Measurements from ENCODE around the gene C4orf51. TPM values are rescaled to one million over a fixed set of nuclear protein-coding genes. Genes with fewer than 3 reads are reported as not detected.
"Not testable (repeated sequence)": the region's sequence is repeated elsewhere in the genome, so short reads cannot be mapped to it uniquely, and the experiment has no call there.

The C4orf51 gene
- not detected for total RNA-seq
- not detected for polyA plus RNA-seq
- not detected for total RNA-seq

DNA sequence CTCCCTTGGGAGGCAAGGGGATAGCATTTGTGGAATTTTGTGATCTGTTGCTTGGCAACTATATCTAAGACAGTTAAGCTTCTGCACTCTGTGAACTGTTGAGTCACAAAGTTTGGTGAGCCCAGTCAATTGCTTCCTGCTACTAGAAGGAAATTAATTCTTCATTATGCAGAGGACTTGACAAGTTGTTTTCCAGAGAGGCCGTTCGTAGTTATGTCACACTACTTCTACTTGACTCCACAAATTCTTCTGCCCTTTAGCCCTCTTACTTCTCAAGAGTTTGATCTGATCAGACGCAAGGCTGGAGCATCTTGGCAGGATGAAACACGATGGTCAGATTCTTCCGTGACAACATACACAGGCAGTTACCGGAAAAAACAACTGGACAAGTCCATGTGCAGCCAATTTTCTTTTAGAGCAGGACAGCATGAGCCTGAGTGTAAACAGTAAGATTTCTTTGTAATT lies at the start of gene C4orf51:
Gene C4orf51, plus strand, starts transcription at position 156 of the 465 bp plus-strand sequence. Its CDS starts 58 bp downstream, at position 214.
- H3K27me3 Mint-ChIP-seq: peaks cover 16 to 34% (median 20%) of the 10 kb centered on the region in 5 donors
- Histone ChIP-seq H3K27ac (ENCODE audit: low read depth, low read length) (no peak within 1 kb of the TSS), H3K36me3 (ENCODE audit: control insufficient read depth in 2 of 3, insufficient read depth in 3 of 3, low read length in 3 of 3) (no peaks in the 10 kb centered on the region), H3K4me3 (ENCODE audit: low read length) (no peak within 1 kb of the TSS), H3K27me3 (ENCODE audit: control insufficient read depth in 2 of 2, insufficient read depth in 2 of 2, low read length in 2 of 2) (no peaks in the 10 kb centered on the region), H3K9me3 (ENCODE audit: control insufficient read depth in 2 of 3, low read length in 3 of 3) (no peaks in the 10 kb centered on the region), H3K4me1 (ENCODE audit: control insufficient read depth in 2 of 2, insufficient read depth in 2 of 2, low read length in 2 of 2) (no peaks in the 10 kb centered on the region)
- ChIA-PET POLR2A (no interaction called here), CTCF (no interaction called here)
- intact Hi-C loops (cut with micrococcal nuclease): no loop called here
- H3K9me3 Mint-ChIP-seq: peaks cover 1 to 18% (median 8%) of the 10 kb centered on the region in 11 donors
- H3K27ac Mint-ChIP-seq: no peak within 1 kb of the TSS
- H3K36me3 Mint-ChIP-seq: no peaks in the 10 kb centered on the region
- no peak within 1 kb of the TSS for H3K4me3 Mint-ChIP-seq
- H3K4me1 Mint-ChIP-seq: no peaks in the 10 kb centered on the region
- DNase-seq (no peak), ATAC-seq (no peak)

GRCh38 chr4:145635117-145635516 lies 44.8 kb upstream of the C4orf51 start:
- H3K4me1 Mint-ChIP-seq: peaks cover 9 to 56% (median 27%) of the 10 kb centered on the region in 7 donors
- CTCF ChIA-PET: no interaction called here

GRCh38 chr4:145635630-145636029 lies 44.3 kb upstream of the C4orf51 start:
- ChIA-PET CTCF (no interaction called here), POLR2A (no interaction called here)
- Histone ChIP-seq H3K27ac (ENCODE audit: low read depth, low read length) (no peak overlapping the region), H3K36me3 (ENCODE audit: control insufficient read depth in 2 of 3, insufficient read depth in 3 of 3, low read length in 3 of 3) (peaks cover 0 to 21% (median 0%) of the 10 kb centered on the region in 3 experiments), H3K4me1 (ENCODE audit: control insufficient read depth in 2 of 2, insufficient read depth in 2 of 2, low read length in 2 of 2) (no peaks in the 10 kb centered on the region), H3K9me3 (ENCODE audit: control insufficient read depth in 2 of 3, low read length in 3 of 3) (no peaks in the 10 kb centered on the region), H3K4me3 (ENCODE audit: low read length) (no peak overlapping the region), H3K27me3 (ENCODE audit: control insufficient read depth in 2 of 2, insufficient read depth in 2 of 2, low read length in 2 of 2) (no peaks in the 10 kb centered on the region)
- DNase-seq (no peak), ATAC-seq (no peak)
- intact Hi-C loops (cut with micrococcal nuclease): no loop called here
- H3K4me3 Mint-ChIP-seq: no peak overlapping the region
- H3K9me3 Mint-ChIP-seq: peaks cover 0 to 4% (median 0%) of the 10 kb centered on the region in 11 donors
- H3K27ac Mint-ChIP-seq: no peak overlapping the region
- peaks cover 0 to 52% (median 21%) of the 10 kb centered on the region in 5 donors for H3K36me3 Mint-ChIP-seq
- no peaks in the 10 kb centered on the region for H3K27me3 Mint-ChIP-seq
- peaks cover 9 to 50% (median 24%) of the 10 kb centered on the region in 7 donors for H3K4me1 Mint-ChIP-seq

More at GRCh38 chr4:145635117-145635516, 44.8 kb upstream of the C4orf51 start:
- peaks cover 0 to 4% (median 0%) of the 10 kb centered on the region in 11 donors for H3K9me3 Mint-ChIP-seq
- Histone ChIP-seq H3K36me3 (ENCODE audit: control insufficient read depth in 2 of 3, insufficient read depth in 3 of 3, low read length in 3 of 3) (peaks cover 0 to 16% (median 0%) of the 10 kb centered on the region in 3 experiments), H3K27ac (ENCODE audit: low read depth, low read length) (no peak overlapping the region), H3K4me1 (ENCODE audit: control insufficient read depth in 2 of 2, insufficient read depth in 2 of 2, low read length in 2 of 2) (no peaks in the 10 kb centered on the region), H3K9me3 (ENCODE audit: control insufficient read depth in 2 of 3, low read length in 3 of 3) (no peaks in the 10 kb centered on the region), H3K4me3 (ENCODE audit: low read length) (no peak overlapping the region), H3K27me3 (ENCODE audit: control insufficient read depth in 2 of 2, insufficient read depth in 2 of 2, low read length in 2 of 2) (no peaks in the 10 kb centered on the region)
- peaks cover 0 to 51% (median 22%) of the 10 kb centered on the region in 5 donors for H3K36me3 Mint-ChIP-seq
- DNase-seq: no peak
- no peaks in the 10 kb centered on the region for H3K27me3 Mint-ChIP-seq
- H3K4me3 Mint-ChIP-seq: no peak overlapping the region
- ATAC-seq: no peak
- intact Hi-C loops (cut with micrococcal nuclease): no loop called here
- POLR2A ChIA-PET: no interaction called here
- peak overlapping the region in 1 of 9 donors; percentile 33 for H3K27ac Mint-ChIP-seq

DNA sequence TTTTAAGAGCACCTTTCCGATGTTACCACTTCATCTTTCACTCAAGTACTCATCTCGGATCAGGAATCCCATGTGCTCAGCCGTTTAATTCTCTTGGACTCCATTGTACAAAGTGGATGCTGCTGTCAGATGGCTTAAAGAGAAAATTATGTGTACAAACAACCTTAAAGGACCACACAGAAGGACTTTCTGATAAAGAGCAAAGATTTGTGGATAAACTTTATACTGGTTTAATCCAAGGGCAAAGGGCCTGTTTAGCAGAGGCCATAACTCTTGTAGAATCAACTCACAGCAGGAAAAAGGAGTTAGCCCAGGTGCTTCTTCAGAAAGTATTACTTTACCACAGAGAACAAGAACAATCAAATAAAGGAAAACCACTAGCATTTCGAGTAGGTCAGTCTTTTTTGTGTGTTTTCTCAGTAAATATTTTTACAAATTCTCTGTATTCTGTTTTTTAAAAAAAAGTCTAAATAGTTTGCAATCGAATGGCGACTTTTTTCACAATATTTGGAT lies 40.7 kb upstream of the C4orf51 start:
- POLR2A ChIA-PET: no interaction called here
- no peak for ATAC-seq
- peaks cover 0 to 22% (median 0%) of the 10 kb centered on the region in 3 experiments for H3K36me3 ChIP-seq (ENCODE audit: control insufficient read depth in 2 of 3, insufficient read depth in 3 of 3, low read length in 3 of 3)

GRCh38 chr4:145640236-145640635 lies 39.7 kb upstream of the C4orf51 start:
- peaks cover 2 to 56% (median 33%) of the 10 kb centered on the region in 5 donors for H3K36me3 Mint-ChIP-seq

More for the DNA sequence above, 40.7 kb upstream of the C4orf51 start:
- H3K4me3 ChIP-seq (ENCODE audit: low read length): no peak overlapping the region
- DNase-seq: no peak
- Mint-ChIP-seq H3K4me3 (no peak overlapping the region), H3K4me1 (peaks cover 3 to 33% (median 17%) of the 10 kb centered on the region in 7 donors), H3K27me3 (no peaks in the 10 kb centered on the region), H3K36me3 (peaks cover 0 to 53% (median 29%) of the 10 kb centered on the region in 5 donors), H3K9me3 (peaks cover 0 to 1% (median 0%) of the 10 kb centered on the region in 11 donors), H3K27ac (no peak overlapping the region)
- H3K27me3 ChIP-seq (ENCODE audit: control insufficient read depth in 2 of 2, insufficient read depth in 2 of 2, low read length in 2 of 2): no peaks in the 10 kb centered on the region
- no peak overlapping the region for H3K27ac ChIP-seq (ENCODE audit: low read depth, low read length)
- intact Hi-C loops (cut with micrococcal nuclease): no loop called here
- H3K4me1 ChIP-seq (ENCODE audit: control insufficient read depth in 2 of 2, insufficient read depth in 2 of 2, low read length in 2 of 2): no peaks in the 10 kb centered on the region
- H3K9me3 ChIP-seq (ENCODE audit: control insufficient read depth in 2 of 3, low read length in 3 of 3): no peaks in the 10 kb centered on the region
- CTCF ChIA-PET: no interaction called here

GRCh38 chr4:145643295-145643694 lies 36.7 kb upstream of the C4orf51 start:
- H3K36me3 ChIP-seq (ENCODE audit: control insufficient read depth in 2 of 3, insufficient read depth in 3 of 3, low read length in 3 of 3): peaks cover 0 to 48% (median 0%) of the 10 kb centered on the region in 3 experiments
- H3K36me3 Mint-ChIP-seq: peaks cover 5 to 78% (median 56%) of the 10 kb centered on the region in 5 donors
- H3K4me1 Mint-ChIP-seq: peaks cover 0 to 14% (median 7%) of the 10 kb centered on the region in 7 donors
- H3K27ac ChIP-seq (ENCODE audit: low read depth, low read length): no peak overlapping the region
- CTCF ChIA-PET: interaction anchor here (0.6 kb wide), 1 partner anchor 230 kb away, joined by 4 read pairs; no protein-coding TSS in a partner anchor
- H3K4me3 Mint-ChIP-seq: no peak overlapping the region
- no peaks in the 10 kb centered on the region for H3K9me3 ChIP-seq (ENCODE audit: control insufficient read depth in 2 of 3, low read length in 3 of 3)
- no peaks in the 10 kb centered on the region for H3K27me3 Mint-ChIP-seq
- H3K4me1 ChIP-seq (ENCODE audit: control insufficient read depth in 2 of 2, insufficient read depth in 2 of 2, low read length in 2 of 2): no peaks in the 10 kb centered on the region
- no peak overlapping the region for H3K4me3 ChIP-seq (ENCODE audit: low read length)
- no peak overlapping the region for H3K27ac Mint-ChIP-seq
- DNase-seq (no peak), ATAC-seq (no peak)
- POLR2A ChIA-PET: no interaction called here
- H3K27me3 ChIP-seq (ENCODE audit: control insufficient read depth in 2 of 2, insufficient read depth in 2 of 2, low read length in 2 of 2): no peaks in the 10 kb centered on the region
- intact Hi-C loops (cut with micrococcal nuclease): no loop called here
- peaks cover 0 to 1% (median 0%) of the 10 kb centered on the region in 11 donors for H3K9me3 Mint-ChIP-seq

More at GRCh38 chr4:145640236-145640635, 39.7 kb upstream of the C4orf51 start:
- H3K27me3 ChIP-seq (ENCODE audit: control insufficient read depth in 2 of 2, insufficient read depth in 2 of 2, low read length in 2 of 2); H3K4me3 ChIP-seq (ENCODE audit: low read length); H3K9me3 ChIP-seq (ENCODE audit: control insufficient read depth in 2 of 3, low read length in 3 of 3); H3K4me3 Mint-ChIP-seq; H3K27ac Mint-ChIP-seq; H3K27ac ChIP-seq (ENCODE audit: low read depth, low read length); H3K9me3 Mint-ChIP-seq; CTCF ChIA-PET; POLR2A ChIA-PET; H3K27me3 Mint-ChIP-seq; H3K4me1 ChIP-seq (ENCODE audit: control insufficient read depth in 2 of 2, insufficient read depth in 2 of 2, low read length in 2 of 2); DNase-seq; ATAC-seq; intact Hi-C loops (cut with micrococcal nuclease): not testable (repeated sequence)
- peaks cover 0 to 30% (median 0%) of the 10 kb centered on the region in 3 experiments for H3K36me3 ChIP-seq (ENCODE audit: control insufficient read depth in 2 of 3, insufficient read depth in 3 of 3, low read length in 3 of 3)
- peaks cover 3 to 25% (median 16%) of the 10 kb centered on the region in 7 donors for H3K4me1 Mint-ChIP-seq

GRCh38 chr4:145644699-145645098 lies 35.2 kb upstream of the C4orf51 start:
- H3K4me3 Mint-ChIP-seq: no peak overlapping the region
- H3K36me3 Mint-ChIP-seq: peaks cover 5 to 69% (median 48%) of the 10 kb centered on the region in 5 donors
- ATAC-seq (no peak), DNase-seq (no peak)
- Histone ChIP-seq H3K4me3 (ENCODE audit: low read length) (no peak overlapping the region), H3K27ac (ENCODE audit: low read depth, low read length) (no peak overlapping the region), H3K4me1 (ENCODE audit: control insufficient read depth in 2 of 2, insufficient read depth in 2 of 2, low read length in 2 of 2) (no peaks in the 10 kb centered on the region), H3K27me3 (ENCODE audit: control insufficient read depth in 2 of 2, insufficient read depth in 2 of 2, low read length in 2 of 2) (no peaks in the 10 kb centered on the region), H3K36me3 (ENCODE audit: control insufficient read depth in 2 of 3, insufficient read depth in 3 of 3, low read length in 3 of 3) (peaks cover 0 to 48% (median 0%) of the 10 kb centered on the region in 3 experiments), H3K9me3 (ENCODE audit: control insufficient read depth in 2 of 3, low read length in 3 of 3) (no peaks in the 10 kb centered on the region)
- H3K27me3 Mint-ChIP-seq: no peaks in the 10 kb centered on the region
- intact Hi-C loops (cut with micrococcal nuclease): no loop called here
- H3K4me1 Mint-ChIP-seq: peaks cover 0 to 14% (median 4%) of the 10 kb centered on the region in 7 donors
- CTCF ChIA-PET: no interaction called here
- peaks cover 0 to 1% (median 0%) of the 10 kb centered on the region in 11 donors for H3K9me3 Mint-ChIP-seq
- POLR2A ChIA-PET: no interaction called here
- no peak overlapping the region for H3K27ac Mint-ChIP-seq
